ENCODE data around the gene RBM38.

Gene RBM38

DNA sequence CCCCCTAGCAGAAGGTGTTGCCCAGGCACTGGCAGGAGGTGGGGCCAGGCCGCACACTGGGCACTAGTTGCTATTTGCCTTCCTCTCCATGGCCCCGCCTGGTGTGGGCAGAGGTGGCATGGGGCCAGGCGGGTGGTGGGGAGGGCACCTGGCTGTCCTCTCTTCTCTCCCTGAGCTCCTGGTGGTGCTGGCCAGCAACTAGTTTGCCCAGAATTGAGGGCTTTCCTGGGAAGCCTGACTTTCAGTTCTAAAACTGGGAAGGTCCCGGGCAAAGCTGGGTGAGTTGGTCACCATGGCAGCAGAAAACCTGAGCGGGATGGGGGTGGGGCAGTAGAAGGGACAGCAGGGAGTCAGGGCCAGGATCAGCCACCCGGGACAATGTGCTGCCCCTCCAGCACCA lies 48.2 kb downstream of the RBM38 start:
- no peaks in the 10 kb centered on the region for H3K9me3 ChIP-seq (ENCODE audit: low read length)
- no peaks in the 10 kb centered on the region for H3K36me3 ChIP-seq (ENCODE audit: insufficient read depth, low read length)
- peaks cover 4% of the 10 kb centered on the region for H3K4me1 ChIP-seq (ENCODE audit: insufficient read depth, low read length)
- peaks cover 11% of the 10 kb centered on the region for H3K27me3 ChIP-seq (ENCODE audit: insufficient read depth, low read length)
- no peak overlapping the region for H3K4me3 ChIP-seq (ENCODE audit: low read length)
- no peak overlapping the region for H2AFZ ChIP-seq (ENCODE audit: low read depth, low read length)

DNA sequence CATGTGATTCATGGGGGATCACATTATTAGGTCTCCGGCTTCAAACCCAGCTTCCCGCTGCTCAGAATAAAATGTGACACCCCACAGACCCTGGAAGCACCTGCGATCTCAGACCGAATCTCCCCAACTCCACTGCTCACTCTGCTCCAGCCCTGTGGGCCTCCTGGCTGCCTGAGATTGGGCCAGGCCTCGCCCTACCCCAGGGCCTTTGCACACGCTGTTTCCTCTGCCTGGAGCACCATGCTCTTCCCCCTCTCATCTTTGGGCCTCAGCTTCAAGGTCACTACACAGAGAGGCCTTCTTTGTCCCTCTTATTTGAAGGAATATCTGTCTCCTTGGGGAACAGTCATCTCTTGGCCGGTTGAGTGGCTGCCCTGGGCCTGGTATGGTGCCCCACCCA lies 48.8 kb downstream of the RBM38 start:
- Histone ChIP-seq H3K4me3 (ENCODE audit: low read length) (no peak overlapping the region), H2AFZ (ENCODE audit: low read depth, low read length) (no peak overlapping the region), H3K36me3 (ENCODE audit: insufficient read depth, low read length) (no peaks in the 10 kb centered on the region), H3K4me1 (ENCODE audit: insufficient read depth, low read length) (peaks cover 4% of the 10 kb centered on the region), H3K9me3 (ENCODE audit: low read length) (no peaks in the 10 kb centered on the region), H3K27me3 (ENCODE audit: insufficient read depth, low read length) (peaks cover 9% of the 10 kb centered on the region)

DNA sequence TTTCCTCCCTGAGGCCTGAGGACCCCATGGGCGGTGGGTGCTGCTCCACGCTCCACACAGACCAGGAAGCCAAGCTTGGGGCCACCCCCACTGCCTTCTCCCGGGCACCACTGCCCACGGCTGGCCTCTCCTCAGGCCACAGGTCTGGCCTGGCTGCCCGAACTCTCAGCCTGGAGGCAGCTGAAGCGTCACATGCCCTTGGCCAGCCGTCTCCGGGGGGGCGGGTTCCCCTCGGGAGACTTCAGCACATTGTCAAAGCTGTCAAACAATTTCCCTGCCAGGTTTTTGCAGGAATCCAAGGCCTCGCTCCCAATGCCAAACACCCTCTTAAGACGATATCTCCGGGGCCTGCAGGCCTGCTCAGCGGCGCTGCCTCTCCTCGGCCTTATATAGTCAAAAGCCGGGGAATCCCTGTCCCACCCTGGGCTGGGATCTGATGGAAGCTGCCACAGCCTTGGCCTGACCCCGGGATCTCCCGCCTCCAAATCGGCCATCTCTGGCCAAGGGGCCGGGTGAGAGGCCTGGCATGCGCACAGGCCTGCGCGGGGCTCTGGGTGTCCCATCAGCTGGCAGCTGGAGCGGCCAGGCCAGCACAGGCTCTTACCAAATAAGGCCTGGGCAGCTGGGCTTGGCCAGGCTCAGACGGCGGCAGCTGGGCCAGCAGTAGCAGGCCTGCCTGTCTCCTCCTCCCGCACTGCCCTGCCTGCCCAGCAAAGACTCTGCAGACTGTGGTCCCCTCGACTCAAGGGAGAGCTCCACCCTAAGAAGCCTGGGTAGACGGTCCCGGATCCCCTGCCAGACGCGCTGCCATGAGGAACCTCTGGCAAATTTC lies 49.7 kb downstream of the RBM38 start:
- H3K27me3 ChIP-seq (ENCODE audit: insufficient read depth, low read length) = peaks cover 3% of the 10 kb centered on the region
- no peak overlapping the region for H3K4me3 ChIP-seq (ENCODE audit: low read length)
- no peak overlapping the region for H2AFZ ChIP-seq (ENCODE audit: low read depth, low read length)
- H3K4me1 ChIP-seq (ENCODE audit: insufficient read depth, low read length) = peaks cover 4% of the 10 kb centered on the region
- H3K9me3 ChIP-seq (ENCODE audit: low read length) = no peaks in the 10 kb centered on the region
- H3K36me3 ChIP-seq (ENCODE audit: insufficient read depth, low read length) = no peaks in the 10 kb centered on the region

DNA sequence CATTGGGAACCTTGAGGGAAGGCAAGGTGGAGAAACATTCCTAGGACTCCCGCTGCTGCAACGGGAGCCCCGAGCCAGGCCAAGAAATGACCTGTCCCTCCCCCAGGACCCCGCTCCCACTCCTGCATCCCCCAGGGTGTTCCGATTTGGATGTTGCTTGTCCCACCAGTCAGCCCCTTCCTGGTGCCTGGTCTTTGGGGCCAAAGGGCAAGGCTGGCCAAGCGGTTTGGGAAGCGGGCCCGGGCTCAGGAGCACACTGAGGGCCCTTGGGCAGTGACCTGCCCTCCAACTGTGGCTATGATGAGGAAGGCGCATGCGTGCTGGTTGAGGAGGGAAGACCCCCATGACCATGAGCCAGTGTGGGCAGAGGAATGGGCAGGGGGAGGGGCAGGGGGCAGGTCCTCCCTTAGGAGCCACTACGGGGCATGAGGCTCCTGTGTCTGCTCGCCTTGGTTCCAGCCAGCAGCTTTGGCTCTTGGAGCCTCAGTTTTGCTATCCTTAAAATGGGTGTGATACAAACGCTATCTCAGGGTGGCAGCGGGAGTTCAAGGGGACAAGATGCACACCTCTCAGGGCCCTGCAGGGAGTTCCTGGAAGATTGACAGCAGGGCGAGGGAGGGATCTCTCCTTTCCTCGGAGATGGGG lies 50.4 kb downstream of the RBM38 start:
- H3K4me1 ChIP-seq (ENCODE audit: insufficient read depth, low read length) = peaks cover 4% of the 10 kb centered on the region
- H3K9me3 ChIP-seq (ENCODE audit: low read length) = no peaks in the 10 kb centered on the region
- no peaks in the 10 kb centered on the region for H3K27me3 ChIP-seq (ENCODE audit: insufficient read depth, low read length)
- H3K36me3 ChIP-seq (ENCODE audit: insufficient read depth, low read length) = no peaks in the 10 kb centered on the region
- H3K4me3 ChIP-seq (ENCODE audit: low read length) = no peak overlapping the region
- no peak overlapping the region for H2AFZ ChIP-seq (ENCODE audit: low read depth, low read length)

DNA sequence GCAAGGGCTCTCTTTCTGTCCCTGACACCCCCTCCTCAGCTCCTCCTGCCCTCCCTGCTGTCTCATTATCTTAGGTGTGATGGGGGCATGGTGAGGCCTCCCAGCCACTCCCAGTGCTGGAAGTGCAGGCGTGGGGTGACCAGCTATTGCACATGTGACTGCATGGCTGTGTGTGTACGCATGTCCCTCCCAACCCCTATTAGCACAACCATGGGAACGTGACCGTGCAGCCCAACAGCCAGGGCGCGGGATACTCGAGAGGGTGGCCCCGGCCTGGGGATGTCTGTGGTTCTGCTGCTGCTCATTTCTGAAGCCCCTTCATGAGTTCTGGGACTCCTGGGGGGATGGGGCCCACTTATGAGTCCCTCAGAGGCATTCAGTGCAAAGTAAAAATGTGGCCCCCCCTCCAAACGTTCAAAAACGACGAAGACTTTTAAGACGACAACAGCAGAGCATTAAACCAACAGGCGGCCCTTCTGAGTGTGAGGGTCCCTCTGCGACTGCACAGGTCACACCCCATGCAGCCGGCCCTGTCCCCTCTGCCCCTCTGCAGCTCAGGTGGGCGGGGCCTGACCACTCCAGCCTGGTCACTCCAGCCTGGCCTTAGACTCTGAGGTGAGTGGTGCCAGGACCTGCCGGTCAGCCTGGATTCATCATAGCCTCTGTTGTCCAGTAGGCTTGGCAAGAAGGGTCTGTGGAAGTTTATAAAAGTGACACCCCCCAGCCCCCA lies 51.1 kb downstream of the RBM38 start:
- Histone ChIP-seq H3K4me1 (ENCODE audit: insufficient read depth, low read length) (peaks cover 4% of the 10 kb centered on the region), H3K27me3 (ENCODE audit: insufficient read depth, low read length) (peaks cover 3% of the 10 kb centered on the region), H3K4me3 (ENCODE audit: low read length) (no peak overlapping the region), H2AFZ (ENCODE audit: low read depth, low read length) (no peak overlapping the region), H3K36me3 (ENCODE audit: insufficient read depth, low read length) (no peaks in the 10 kb centered on the region), H3K9me3 (ENCODE audit: low read length) (no peaks in the 10 kb centered on the region)

DNA sequence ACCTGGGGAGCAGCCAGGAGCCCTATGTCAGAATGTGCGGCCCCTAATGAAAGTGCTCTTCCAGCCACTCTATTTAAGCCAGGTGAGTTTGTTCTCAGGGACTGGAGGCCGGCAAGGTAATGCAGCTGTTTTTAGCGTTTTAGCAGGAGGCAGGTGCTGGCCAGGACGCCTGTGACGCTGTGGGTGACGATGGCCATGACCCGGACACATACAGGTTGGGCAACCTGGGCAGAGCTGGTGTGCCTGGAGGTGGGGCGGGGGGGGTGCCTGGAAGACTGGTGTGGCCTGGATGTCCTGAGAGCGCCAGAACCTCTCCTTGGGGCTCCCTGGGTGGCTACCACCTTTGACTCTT lies 51.7 kb downstream of the RBM38 start:
- Histone ChIP-seq H3K27me3 (ENCODE audit: insufficient read depth, low read length) (peaks cover 3% of the 10 kb centered on the region), H3K9me3 (ENCODE audit: low read length) (no peaks in the 10 kb centered on the region), H3K4me1 (ENCODE audit: insufficient read depth, low read length) (peaks cover 4% of the 10 kb centered on the region), H3K4me3 (ENCODE audit: low read length) (no peak overlapping the region), H2AFZ (ENCODE audit: low read depth, low read length) (no peak overlapping the region), H3K36me3 (ENCODE audit: insufficient read depth, low read length) (no peaks in the 10 kb centered on the region)

DNA sequence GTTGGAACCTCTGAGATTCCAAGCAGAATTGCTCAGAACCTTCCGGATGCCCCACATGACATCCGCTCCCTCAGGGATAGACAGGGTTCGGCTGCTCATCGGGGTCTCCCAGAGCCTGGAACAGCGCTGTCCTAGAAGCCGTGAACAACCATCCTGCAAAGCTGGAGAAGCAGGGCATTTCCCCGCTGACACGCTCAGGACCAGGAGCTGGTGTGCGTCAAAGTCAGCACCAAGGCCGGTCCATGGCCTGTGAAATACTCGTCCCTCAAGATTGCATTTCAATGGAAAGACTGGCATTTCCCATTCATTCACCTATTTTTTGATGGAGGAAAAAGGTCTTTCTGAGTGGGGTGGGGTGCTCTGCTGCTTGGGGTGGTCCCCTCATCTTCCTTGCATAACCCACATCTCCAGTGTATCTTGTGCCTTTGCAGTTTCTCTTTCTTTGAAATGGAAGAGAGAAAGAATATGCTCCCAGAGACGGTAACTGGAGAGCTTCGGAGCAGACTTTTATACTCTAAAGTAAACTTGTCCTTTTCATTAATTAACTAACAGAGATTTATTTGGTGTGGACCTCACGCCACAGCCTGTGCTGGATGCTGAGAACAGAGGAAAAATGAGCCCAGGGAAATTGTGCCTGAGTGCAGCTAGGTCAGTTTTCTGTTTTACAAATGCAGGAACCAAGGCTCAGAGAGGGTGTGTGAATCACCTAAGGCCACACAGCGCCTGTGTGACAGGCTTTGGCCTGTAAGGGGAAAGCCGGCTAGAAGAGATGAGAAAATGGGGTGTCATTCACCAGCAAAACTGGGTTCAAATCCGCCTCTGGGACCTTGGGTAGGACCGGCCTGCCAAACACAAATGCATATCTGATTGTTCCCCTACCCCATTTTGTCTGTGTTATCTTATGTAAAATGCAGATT lies 52.4 kb downstream of the RBM38 start:
- no peak overlapping the region for H3K4me3 ChIP-seq (ENCODE audit: low read length)
- H3K36me3 ChIP-seq (ENCODE audit: insufficient read depth, low read length) = no peaks in the 10 kb centered on the region
- H3K27me3 ChIP-seq (ENCODE audit: insufficient read depth, low read length) = peaks cover 3% of the 10 kb centered on the region
- no peak overlapping the region for H2AFZ ChIP-seq (ENCODE audit: low read depth, low read length)
- peaks cover 4% of the 10 kb centered on the region for H3K4me1 ChIP-seq (ENCODE audit: insufficient read depth, low read length)
- H3K9me3 ChIP-seq (ENCODE audit: low read length) = no peaks in the 10 kb centered on the region

DNA sequence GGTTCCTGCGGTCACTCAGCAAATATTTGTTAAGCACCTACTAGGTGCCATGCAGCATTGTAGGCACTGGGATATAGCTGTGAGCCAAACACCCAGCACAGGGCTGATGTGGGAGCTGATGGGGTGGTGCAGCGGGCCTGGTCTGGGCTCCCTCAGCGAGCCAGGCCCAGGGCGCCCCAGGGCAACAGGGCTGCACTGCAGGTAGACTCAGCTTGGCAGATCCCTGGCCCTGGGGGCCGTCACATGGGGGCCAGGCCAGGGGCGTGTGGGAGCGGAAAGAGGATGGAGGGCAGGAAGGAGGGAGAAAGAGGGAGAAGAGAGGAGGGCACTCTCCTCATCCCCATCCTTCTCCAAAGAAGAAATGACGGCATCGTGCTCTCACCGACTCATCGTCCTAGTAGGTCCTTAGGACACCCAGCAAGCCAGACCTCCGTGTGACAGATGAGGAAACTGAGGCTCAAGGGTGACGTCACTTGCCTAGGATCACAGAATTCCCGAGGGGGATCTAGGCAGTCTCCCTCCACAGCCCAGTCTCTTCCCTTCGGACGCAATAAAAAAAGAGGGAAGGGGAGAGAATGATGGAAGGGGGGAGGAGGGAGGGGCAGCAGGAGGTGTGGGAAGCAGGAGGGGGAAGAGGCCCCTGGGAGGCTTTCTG lies 53.3 kb downstream of the RBM38 start:
- Histone ChIP-seq H3K4me3 (ENCODE audit: low read length) (no peak overlapping the region), H3K27me3 (ENCODE audit: insufficient read depth, low read length) (peaks cover 9% of the 10 kb centered on the region), H3K4me1 (ENCODE audit: insufficient read depth, low read length) (peaks cover 1% of the 10 kb centered on the region), H2AFZ (ENCODE audit: low read depth, low read length) (no peak overlapping the region), H3K36me3 (ENCODE audit: insufficient read depth, low read length) (no peaks in the 10 kb centered on the region), H3K9me3 (ENCODE audit: low read length) (no peaks in the 10 kb centered on the region)

DNA sequence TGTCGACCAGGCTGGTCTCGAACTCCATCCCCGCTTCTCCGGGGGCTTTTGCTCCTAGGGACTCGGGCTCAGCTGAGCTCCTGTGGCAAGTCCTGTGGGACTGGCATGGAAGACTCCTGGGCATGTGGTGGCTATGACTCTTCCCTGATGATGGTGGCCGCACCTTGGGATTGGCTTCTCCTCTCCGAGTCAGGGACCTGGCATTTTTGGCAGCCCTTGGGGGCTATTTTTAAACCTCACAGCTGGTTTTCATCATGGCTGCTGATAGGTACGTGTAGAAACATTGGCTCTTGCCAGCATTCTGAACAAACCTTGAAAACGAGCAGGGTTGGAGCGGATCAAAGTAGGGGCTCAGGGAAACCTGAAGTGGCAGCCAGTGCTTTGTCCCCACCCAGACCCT lies 54.1 kb downstream of the RBM38 start:
- no peak overlapping the region for H2AFZ ChIP-seq (ENCODE audit: low read depth, low read length)
- H3K9me3 ChIP-seq (ENCODE audit: low read length) = no peaks in the 10 kb centered on the region
- H3K27me3 ChIP-seq (ENCODE audit: insufficient read depth, low read length) = peaks cover 14% of the 10 kb centered on the region
- no peaks in the 10 kb centered on the region for H3K36me3 ChIP-seq (ENCODE audit: insufficient read depth, low read length)
- no peaks in the 10 kb centered on the region for H3K4me1 ChIP-seq (ENCODE audit: insufficient read depth, low read length)
- no peak overlapping the region for H3K4me3 ChIP-seq (ENCODE audit: low read length)

DNA sequence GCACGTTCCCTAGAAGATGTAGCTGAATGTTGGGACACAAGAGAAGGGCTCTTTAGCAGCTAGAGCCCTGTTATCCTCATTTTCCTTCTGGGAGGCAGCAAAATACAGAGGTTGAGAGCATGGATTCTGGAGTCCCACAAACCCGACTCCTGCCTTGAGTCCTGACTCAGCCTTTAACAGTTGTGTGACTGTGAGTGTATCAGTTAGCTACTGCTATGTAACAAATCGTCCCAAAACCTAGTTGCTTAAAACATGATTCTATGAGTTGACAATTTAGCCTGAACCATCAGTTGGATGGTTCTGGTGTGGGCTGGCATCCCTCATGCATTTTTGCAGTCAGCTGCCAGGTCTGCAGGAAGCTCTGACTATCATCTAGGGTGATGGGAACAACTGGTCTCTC lies 54.6 kb downstream of the RBM38 start:
- Histone ChIP-seq H3K4me1 (ENCODE audit: insufficient read depth, low read length) (no peaks in the 10 kb centered on the region), H3K36me3 (ENCODE audit: insufficient read depth, low read length) (no peaks in the 10 kb centered on the region), H3K4me3 (ENCODE audit: low read length) (no peak overlapping the region), H3K27me3 (ENCODE audit: insufficient read depth, low read length) (peaks cover 18% of the 10 kb centered on the region), H3K9me3 (ENCODE audit: low read length) (no peaks in the 10 kb centered on the region), H2AFZ (ENCODE audit: low read depth, low read length) (no peak overlapping the region)

DNA sequence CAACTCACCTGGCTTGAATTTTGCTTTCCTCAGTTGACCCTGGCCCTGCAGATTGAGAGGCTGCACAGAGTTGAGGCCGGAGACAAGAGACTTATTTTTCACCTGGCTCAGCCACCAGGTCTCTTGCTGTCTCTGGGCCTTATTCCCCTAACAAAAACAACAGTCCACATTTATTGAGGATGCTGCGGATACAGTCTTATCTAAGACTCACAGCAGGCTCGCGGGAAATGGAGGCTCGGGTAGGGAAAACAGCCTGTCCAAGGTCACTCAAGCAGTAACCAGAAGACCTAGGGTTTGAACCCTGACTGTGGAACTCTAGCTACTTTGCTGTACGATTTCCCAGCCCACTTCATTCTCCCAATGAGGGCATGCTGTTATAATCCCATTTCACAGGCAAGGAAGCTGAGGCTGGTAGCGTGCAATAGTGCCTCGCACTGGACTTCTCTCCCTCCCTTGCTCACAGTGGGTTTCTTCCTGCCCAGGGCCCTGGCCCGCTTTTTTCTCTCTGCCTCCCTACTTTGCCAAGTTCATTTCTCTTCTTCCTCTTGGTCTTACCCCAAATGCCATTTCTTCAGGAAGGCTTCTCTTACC lies 57.7 kb downstream of the RBM38 start:
- Histone ChIP-seq H3K27me3 (ENCODE audit: insufficient read depth, low read length) (peaks cover 20% of the 10 kb centered on the region), H3K36me3 (ENCODE audit: insufficient read depth, low read length) (no peaks in the 10 kb centered on the region), H3K9me3 (ENCODE audit: low read length) (no peaks in the 10 kb centered on the region), H3K4me3 (ENCODE audit: low read length) (no peak overlapping the region), H2AFZ (ENCODE audit: low read depth, low read length) (no peak overlapping the region), H3K4me1 (ENCODE audit: insufficient read depth, low read length) (no peaks in the 10 kb centered on the region)
